HG02981 (cell line): ENCODE measurements around the gene TTC31.
"Not testable (repeated sequence)": the region's sequence is repeated elsewhere in the genome, so short reads cannot be mapped to it uniquely, and the experiment has no call there.

Experiments
- ATAC-seq: cut with Tn5 transposase; IDR thresholded peaks from one replicate; pipeline ENCODE4 v1.9.1; 2021; ENCODE audit warnings: mild to moderate bottlenecking, moderate library complexity; ENCODE audit not compliant: unreplicated experiment

TTC31 gene

GRCh38 chr2:74482801-74483674 lies at the start of gene TTC31, which contains the start of gene CCDC142:
TSS of gene TTC31 (plus strand) at chr2:74483081. CDS start at chr2:74483096, 15 bp downstream.
TSS of gene CCDC142 (minus strand) at chr2:74482998. CDS start at chr2:74482837, 161 bp downstream.
- ATAC-seq: peak; percentile 92

- ATAC-seq: no peak
Observed at GRCh38 chr2:74436111-74436805, 46.6 kb upstream of the TTC31 start.

- no peak for ATAC-seq
Observed at GRCh38 chr2:74436848-74437695, 45.8 kb upstream of the TTC31 start.

- ATAC-seq: no peak
Observed at GRCh38 chr2:74438248-74438647, 44.6 kb upstream of the TTC31 start.

GRCh38 chr2:74439373-74439772 lies 43.5 kb upstream of the TTC31 start:
- ATAC-seq: no peak

GRCh38 chr2:74439803-74440377 lies 43.0 kb upstream of the TTC31 start:
- ATAC-seq: no peak

GRCh38 chr2:74440378-74441169 lies 42.3 kb upstream of the TTC31 start:
- ATAC-seq: peak; percentile 82

GRCh38 chr2:74441170-74441689 lies 41.7 kb upstream of the TTC31 start:
- no peak for ATAC-seq

- ATAC-seq: peak; percentile 35
Observed at GRCh38 chr2:74441690-74442482, 41.0 kb upstream of the TTC31 start, which contains the start of gene RTKN. TSS of gene RTKN (minus strand) at chr2:74441937. CDS start at chr2:74441816, 121 bp downstream.

- ATAC-seq: not testable (repeated sequence)
Observed at GRCh38 chr2:74442483-74443297, 40.2 kb upstream of the TTC31 start.

GRCh38 chr2:74444498-74445318 lies 38.2 kb upstream of the TTC31 start:
- ATAC-seq: no peak

GRCh38 chr2:74447230-74447999 lies 35.5 kb upstream of the TTC31 start:
- no peak for ATAC-seq

- no peak for ATAC-seq
Observed at GRCh38 chr2:74448771-74449170, 34.1 kb upstream of the TTC31 start.

GRCh38 chr2:74450570-74451190 lies 32.2 kb upstream of the TTC31 start:
- ATAC-seq: no peak

GRCh38 chr2:74454654-74455511 lies 28.0 kb upstream of the TTC31 start, which contains the start of gene INO80B:
TSS of gene INO80B (plus strand) at chr2:74455087. CDS start at chr2:74455117, 30 bp downstream.
- peak; percentile 35 for ATAC-seq
